GM12801 (cell line): Measurements from ENCODE around the gene MMP23B.

ENCODE experiments used
- TF ChIP-seq, protein P1 (sequence below): IDR thresholded peaks from one replicate; pipeline ENCODE4 v1.5.1; 2011; ENCODE audit warnings: control low read depth; ENCODE audit not compliant: insufficient read length; ENCODE audit errors: extremely low read depth

Gene MMP23B

DNA sequence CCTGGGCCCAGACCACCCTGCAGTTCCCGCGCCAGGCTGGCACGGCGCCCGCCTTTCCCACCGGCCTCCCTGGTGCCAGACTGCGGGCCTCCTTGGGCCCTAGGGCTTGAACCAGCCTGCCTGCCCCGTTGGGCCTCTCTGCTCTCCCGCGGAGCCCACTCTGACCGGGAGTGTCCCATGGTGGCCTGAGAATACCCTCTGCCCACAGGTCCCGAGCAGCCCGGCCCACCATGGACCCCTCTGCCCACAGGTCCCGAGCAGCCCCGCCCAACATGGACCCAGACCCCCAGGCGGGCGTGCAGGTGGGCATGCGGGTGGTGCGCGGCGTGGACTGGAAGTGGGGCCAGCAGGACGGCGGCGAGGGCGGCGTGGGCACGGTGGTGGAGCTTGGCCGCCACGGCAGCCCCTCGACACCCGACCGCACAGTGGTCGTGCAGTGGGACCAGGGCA, 8.8 kb upstream of the MMP23B start:
- TF ChIP-seq, protein P1, sequence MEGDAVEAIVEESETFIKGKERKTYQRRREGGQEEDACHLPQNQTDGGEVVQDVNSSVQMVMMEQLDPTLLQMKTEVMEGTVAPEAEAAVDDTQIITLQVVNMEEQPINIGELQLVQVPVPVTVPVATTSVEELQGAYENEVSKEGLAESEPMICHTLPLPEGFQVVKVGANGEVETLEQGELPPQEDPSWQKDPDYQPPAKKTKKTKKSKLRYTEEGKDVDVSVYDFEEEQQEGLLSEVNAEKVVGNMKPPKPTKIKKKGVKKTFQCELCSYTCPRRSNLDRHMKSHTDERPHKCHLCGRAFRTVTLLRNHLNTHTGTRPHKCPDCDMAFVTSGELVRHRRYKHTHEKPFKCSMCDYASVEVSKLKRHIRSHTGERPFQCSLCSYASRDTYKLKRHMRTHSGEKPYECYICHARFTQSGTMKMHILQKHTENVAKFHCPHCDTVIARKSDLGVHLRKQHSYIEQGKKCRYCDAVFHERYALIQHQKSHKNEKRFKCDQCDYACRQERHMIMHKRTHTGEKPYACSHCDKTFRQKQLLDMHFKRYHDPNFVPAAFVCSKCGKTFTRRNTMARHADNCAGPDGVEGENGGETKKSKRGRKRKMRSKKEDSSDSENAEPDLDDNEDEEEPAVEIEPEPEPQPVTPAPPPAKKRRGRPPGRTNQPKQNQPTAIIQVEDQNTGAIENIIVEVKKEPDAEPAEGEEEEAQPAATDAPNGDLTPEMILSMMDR, result no peak

DNA sequence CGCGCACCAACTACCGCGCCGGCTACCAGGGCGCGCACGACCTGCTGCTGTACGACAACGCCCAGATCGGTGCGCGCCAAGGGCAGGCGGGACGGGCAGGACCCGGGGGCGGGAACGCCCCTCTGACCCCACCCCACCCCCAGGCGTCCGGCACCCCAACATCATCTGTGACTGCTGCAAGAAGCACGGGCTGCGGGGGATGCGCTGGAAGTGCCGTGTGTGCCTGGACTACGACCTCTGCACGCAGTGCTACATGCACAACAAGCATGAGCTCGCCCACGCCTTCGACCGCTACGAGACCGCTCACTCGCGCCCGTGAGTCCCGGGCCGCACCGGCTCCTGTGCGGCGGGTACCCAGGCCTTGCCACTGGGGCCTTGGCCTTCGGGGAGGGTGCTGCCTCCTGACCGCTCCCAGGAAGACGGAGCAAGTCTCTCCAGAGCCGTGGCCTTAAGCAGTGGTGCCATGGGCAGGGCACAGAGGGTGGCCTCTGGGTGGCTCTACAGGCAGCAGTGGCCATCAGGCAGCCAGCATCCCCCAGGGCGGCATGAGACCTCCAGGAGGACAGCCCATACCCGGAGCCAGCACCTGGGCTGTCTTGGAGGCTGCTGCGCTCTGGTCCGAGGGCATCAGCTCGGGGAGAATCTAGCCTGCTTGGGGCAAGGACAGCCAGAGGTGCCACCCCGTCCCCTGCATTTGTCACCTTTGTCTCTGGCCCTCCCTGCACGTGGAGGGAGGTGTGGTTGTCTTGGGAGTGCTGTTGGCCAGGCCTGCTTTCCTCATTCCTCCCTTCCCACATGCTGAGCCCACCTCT, 8.1 kb upstream of the MMP23B start:
- TF ChIP-seq, protein P1, result no peak

- TF ChIP-seq, protein P1, result no peak
Observed at GRCh38 chr1:1624443-1625403, 7.2 kb upstream of the MMP23B start.

GRCh38 chr1:1625404-1625775, 6.6 kb upstream of the MMP23B start:
- TF ChIP-seq, protein P1, result no peak

GRCh38 chr1:1625824-1626206, 6.2 kb upstream of the MMP23B start:
- TF ChIP-seq, protein P1, result no peak

DNA sequence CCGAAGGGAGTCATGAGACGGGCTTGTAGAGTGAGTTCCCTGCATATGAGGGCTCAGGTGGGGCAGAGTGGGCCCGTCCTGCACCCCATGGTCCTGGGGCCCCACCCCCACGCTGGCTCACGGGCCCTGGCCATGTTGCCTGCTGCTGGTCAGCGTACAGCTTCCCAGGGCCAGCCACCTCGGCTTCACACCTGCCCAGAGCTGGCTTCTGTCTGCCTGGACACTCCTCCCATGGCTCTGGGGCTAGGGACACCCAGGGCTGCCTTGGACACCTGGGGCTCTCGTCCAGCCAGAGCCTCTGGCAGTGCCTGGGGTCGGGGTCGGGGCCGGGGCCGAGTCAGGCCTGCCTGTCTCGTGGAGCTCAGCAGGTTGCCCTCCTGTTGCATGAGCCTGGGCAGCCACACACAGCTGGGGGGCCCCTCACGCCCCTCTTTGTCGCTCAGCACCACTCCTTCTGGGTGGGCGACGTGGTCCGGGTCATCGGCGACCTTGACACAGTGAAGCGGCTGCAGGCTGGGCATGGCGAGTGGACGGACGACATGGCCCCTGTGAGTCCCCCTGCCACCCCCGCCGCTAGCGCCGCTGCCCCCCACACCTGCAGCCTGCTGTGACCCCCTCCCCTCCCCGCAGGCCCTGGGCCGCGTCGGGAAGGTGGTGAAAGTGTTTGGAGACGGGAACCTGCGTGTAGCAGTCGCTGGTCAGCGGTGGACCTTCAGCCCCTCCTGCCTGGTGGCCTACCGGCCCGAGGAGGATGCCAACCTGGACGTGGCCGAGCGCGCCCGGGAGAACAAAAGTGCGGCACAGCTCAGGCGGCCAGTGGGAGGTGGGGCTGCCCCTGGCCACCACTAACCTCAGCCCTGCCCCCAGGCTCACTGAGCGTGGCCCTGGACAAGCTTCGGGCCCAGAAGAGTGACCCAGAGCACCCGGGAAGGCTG, 5.5 kb upstream of the MMP23B start:
- TF ChIP-seq, protein P1, result no peak
